IPS-18a (cell line): ENCODE data around the gene RPH3AL.

Source experiments
- H3K27ac ChIP-seq: one replicate; pipeline ENCODE4 v1.5.1; 2013; ENCODE audit warnings: low read length
- H3K27me3 ChIP-seq: one replicate; pipeline ENCODE4 v1.6.1; 2013; ENCODE audit warnings: mild to moderate bottlenecking, low read length; ENCODE audit not compliant: control insufficient read depth, insufficient read depth
- H3K36me3 ChIP-seq: one replicate; pipeline ENCODE4 v1.6.1; 2013; ENCODE audit warnings: low read depth, low read length; ENCODE audit not compliant: control insufficient read depth
- H3K4me1 ChIP-seq: one replicate; pipeline ENCODE4 v1.6.1; 2013; ENCODE audit warnings: low read depth, low read length; ENCODE audit not compliant: control insufficient read depth
- H3K4me3 ChIP-seq: one replicate; pipeline ENCODE4 v1.5.1; 2013; ENCODE audit warnings: low read length
- H3K9ac ChIP-seq: one replicate; pipeline ENCODE4 v1.6.1; 2013; ENCODE audit warnings: mild to moderate bottlenecking, low read length, moderate library complexity
- H3K9me3 ChIP-seq: one replicate; pipeline ENCODE4 v1.6.1; 2013; ENCODE audit warnings: low read depth, low read length; ENCODE audit not compliant: control insufficient read depth

RPH3AL gene

GRCh38 chr17:165939-166338 is 186.7 kb downstream of the RPH3AL start:
- H3K27ac ChIP-seq, result no peak overlapping the region
- no peaks in the 10 kb centered on the region for H3K27me3 ChIP-seq
- no peaks in the 10 kb centered on the region for H3K9me3 ChIP-seq
- no peak overlapping the region for H3K9ac ChIP-seq
- no peak overlapping the region for H3K4me3 ChIP-seq
- H3K36me3 ChIP-seq, result no peaks in the 10 kb centered on the region
- H3K4me1 ChIP-seq, result no peaks in the 10 kb centered on the region

- no peaks in the 10 kb centered on the region for H3K36me3 ChIP-seq
- no peaks in the 10 kb centered on the region for H3K27me3 ChIP-seq
- no peaks in the 10 kb centered on the region for H3K9me3 ChIP-seq
- H3K9ac ChIP-seq, result no peak overlapping the region
- no peak overlapping the region for H3K27ac ChIP-seq
- no peaks in the 10 kb centered on the region for H3K4me1 ChIP-seq
- no peak overlapping the region for H3K4me3 ChIP-seq
Measured at GRCh38 chr17:164303-165235, 188.0 kb downstream of the RPH3AL start.

GRCh38 chr17:163514-164098 is 189.0 kb downstream of the RPH3AL start:
- Histone ChIP-seq H3K4me3 (no peak overlapping the region), H3K27ac (no peak overlapping the region), H3K9ac (no peak overlapping the region), H3K9me3 (no peaks in the 10 kb centered on the region), H3K27me3 (no peaks in the 10 kb centered on the region), H3K36me3 (no peaks in the 10 kb centered on the region), H3K4me1 (no peaks in the 10 kb centered on the region)

- H3K36me3 ChIP-seq, result no peaks in the 10 kb centered on the region
- no peaks in the 10 kb centered on the region for H3K9me3 ChIP-seq
- H3K4me3 ChIP-seq, result no peak overlapping the region
- H3K27me3 ChIP-seq, result no peaks in the 10 kb centered on the region
- H3K27ac ChIP-seq, result no peak overlapping the region
- no peak overlapping the region for H3K9ac ChIP-seq
- H3K4me1 ChIP-seq, result no peaks in the 10 kb centered on the region
Measured at GRCh38 chr17:162689-163088, 189.9 kb downstream of the RPH3AL start.
